Tibial nerve (tissue), 3 donors: ENCODE data around the gene RBM33.

ENCODE experiments used
- POLR2A ChIP-seq, 2 donors: fragments of 450-650 bp; IDR thresholded peaks; one replicate each; pipeline ENCODE4 v1.6.1; 2017; ENCODE audit warnings: antibody characterized with exemption in 2 of 2, mild to moderate bottlenecking in 2 of 2, moderate library complexity in 2 of 2
- TF ChIP-seq, protein P1 (sequence below), 5 experiments: fragments of 200-600 bp in 3 of 5; fragments of 450-650 bp in 2 of 5; sonication (generic) in 3 of 5; IDR thresholded peaks; one replicate each; pipeline ENCODE4 v1.5.1; 2016 to 2019; ENCODE audit warnings: antibody characterized with exemption in 5 of 5, mild to moderate bottlenecking in 3 of 5, moderate library complexity in 2 of 5

DNA sequence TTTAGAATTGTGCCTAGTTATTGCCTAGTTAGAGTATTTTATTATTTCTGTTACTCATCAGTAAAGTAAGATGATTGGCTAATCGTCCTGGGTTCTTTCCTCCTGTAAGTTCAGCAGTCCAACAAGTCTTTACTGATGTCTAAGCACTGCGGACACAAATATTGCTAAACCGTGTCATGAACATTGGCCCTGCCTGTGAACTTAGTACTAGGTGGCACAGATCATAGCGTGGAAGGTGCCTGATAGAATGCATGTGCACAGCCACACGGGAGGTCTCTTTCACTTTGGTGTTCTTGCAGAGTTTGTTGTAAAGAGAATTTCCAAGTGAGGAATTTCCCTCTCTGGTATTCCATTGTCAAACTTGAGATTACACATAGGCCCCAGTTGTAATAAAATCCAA lies 38.0 kb downstream of the RBM33 start:
- TF ChIP-seq, protein P1, sequence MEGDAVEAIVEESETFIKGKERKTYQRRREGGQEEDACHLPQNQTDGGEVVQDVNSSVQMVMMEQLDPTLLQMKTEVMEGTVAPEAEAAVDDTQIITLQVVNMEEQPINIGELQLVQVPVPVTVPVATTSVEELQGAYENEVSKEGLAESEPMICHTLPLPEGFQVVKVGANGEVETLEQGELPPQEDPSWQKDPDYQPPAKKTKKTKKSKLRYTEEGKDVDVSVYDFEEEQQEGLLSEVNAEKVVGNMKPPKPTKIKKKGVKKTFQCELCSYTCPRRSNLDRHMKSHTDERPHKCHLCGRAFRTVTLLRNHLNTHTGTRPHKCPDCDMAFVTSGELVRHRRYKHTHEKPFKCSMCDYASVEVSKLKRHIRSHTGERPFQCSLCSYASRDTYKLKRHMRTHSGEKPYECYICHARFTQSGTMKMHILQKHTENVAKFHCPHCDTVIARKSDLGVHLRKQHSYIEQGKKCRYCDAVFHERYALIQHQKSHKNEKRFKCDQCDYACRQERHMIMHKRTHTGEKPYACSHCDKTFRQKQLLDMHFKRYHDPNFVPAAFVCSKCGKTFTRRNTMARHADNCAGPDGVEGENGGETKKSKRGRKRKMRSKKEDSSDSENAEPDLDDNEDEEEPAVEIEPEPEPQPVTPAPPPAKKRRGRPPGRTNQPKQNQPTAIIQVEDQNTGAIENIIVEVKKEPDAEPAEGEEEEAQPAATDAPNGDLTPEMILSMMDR (IDR thresholded peaks at IDR 0.05): no peak
- no peak for TF ChIP-seq POLR2A (IDR thresholded peaks at IDR 0.05)
